Astrocyte of the cerebellum (primary cell): ENCODE data around the gene R3HDM2.

ENCODE experiments used
- DNase-seq: peaks from one replicate; pipeline ENCODE4 v3.0.0-alpha.2; 2011; ENCODE audit warnings: low read depth
- H3K4me3 ChIP-seq: 2 replicates; pipeline ENCODE4 v1.5.1; 2011; ENCODE audit warnings: mild to moderate bottlenecking, low read depth, low read length, moderate library complexity
- CTCF ChIP-seq: IDR thresholded peaks from 2 replicates; pipeline ENCODE4 v1.5.1; 2012; ENCODE audit warnings: low read length, low read depth, moderate library complexity, mild to moderate bottlenecking; ENCODE audit errors: missing control alignments
- in situ Hi-C: cut with HindIII; loops from 2 replicates; pipeline ENCODE4 v1.10.0; 2017; ENCODE audit warnings: low sequenced_read_pairs

The R3HDM2 gene

DNA sequence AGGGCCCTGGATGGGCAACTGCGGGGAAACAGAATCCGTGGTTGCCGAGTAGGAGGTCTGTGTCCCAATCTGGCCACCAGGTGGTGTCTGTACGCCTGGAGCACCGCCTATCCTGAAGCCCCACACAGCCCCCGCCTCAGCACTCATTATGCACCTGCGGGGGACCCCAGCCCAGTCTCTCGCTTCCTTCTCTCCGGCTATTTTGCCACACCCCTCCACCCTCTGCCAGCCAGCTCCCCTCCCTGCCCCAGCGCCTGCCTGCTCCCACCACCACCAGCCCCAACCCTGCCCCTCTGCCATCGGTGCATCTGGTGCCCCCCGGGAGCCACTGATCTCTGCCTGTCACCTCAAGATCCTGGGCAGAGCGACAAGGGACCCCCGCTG, 216.5 kb downstream of the R3HDM2 start:
- peak; percentile 76 for TF ChIP-seq CTCF
- DNase-seq: no peak
- in situ Hi-C loops: no loop called here

GRCh38 chr12:57213763-57214397, 217.0 kb downstream of the R3HDM2 start:
- in situ Hi-C loops: no loop called here
- TF ChIP-seq CTCF: no peak
- H3K4me3 ChIP-seq: no peak overlapping the region
- DNase-seq: no peak

More for the DNA sequence above, 216.5 kb downstream of the R3HDM2 start:
- no peak overlapping the region for H3K4me3 ChIP-seq

DNA sequence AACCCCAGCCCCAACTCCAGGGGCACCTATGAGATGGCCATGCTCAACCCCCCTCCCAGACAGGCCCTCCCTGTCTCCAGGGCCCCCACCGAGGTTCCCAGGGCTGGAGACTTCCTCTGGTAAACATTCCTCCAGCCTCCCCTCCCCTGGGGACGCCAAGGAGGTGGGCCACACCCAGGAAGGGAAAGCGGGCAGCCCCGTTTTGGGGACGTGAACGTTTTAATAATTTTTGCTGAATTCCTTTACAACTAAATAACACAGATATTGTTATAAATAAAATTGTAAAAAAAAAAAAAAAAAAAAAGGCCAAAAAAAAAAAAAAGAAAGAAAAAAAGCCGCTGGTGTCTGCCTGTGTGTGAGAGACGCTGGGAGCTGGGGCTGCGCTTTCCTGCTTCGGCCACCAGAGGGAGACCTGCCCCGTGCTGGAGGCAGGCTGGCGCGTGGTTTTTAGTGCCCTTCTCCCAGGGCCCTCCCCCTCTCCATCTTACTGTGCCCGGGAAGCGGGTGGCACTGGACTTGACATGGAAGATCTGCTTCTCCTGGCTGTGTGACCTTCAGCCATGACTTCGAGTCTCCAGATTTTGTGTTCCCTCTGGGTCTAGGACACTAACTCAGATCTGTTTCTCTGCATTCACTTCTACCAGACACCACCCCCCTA, 217.7 kb downstream of the R3HDM2 start:
- in situ Hi-C loops: no loop called here
- peak; percentile 57 for DNase-seq
- peak; percentile 98 for TF ChIP-seq CTCF
- H3K4me3 ChIP-seq: no peak overlapping the region

DNA sequence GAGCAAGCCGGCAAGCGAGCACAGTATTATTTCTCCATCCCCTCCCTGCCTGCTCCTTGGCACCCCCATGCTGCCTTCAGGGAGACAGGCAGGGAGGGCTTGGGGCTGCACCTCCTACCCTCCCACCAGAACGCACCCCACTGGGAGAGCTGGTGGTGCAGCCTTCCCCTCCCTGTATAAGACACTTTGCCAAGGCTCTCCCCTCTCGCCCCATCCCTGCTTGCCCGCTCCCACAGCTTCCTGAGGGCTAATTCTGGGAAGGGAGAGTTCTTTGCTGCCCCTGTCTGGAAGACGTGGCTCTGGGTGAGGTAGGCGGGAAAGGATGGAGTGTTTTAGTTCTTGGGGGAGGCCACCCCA, 218.2 kb downstream of the R3HDM2 start:
- no peak for TF ChIP-seq CTCF
- no peak for DNase-seq
- H3K4me3 ChIP-seq: no peak overlapping the region
- in situ Hi-C loops: no loop called here

- DNase-seq: no peak
- in situ Hi-C loops: no loop called here
- H3K4me3 ChIP-seq: no peak overlapping the region
- TF ChIP-seq CTCF: no peak
These were observed 218.8 kb downstream of the R3HDM2 start for GRCh38 chr12:57211791-57212700.

GRCh38 chr12:57210926-57211692, 219.7 kb downstream of the R3HDM2 start:
- H3K4me3 ChIP-seq: no peak overlapping the region
- TF ChIP-seq CTCF: no peak
- DNase-seq: no peak
- in situ Hi-C loops: no loop called here
